ENCODE results near the gene OR9Q1. TPM values are rescaled to one million over a fixed set of nuclear protein-coding genes. Genes with fewer than 3 reads are reported as not detected.

The OR9Q1 gene
- total RNA-seq, 1 donor from 2014 or later: not detected

DNA sequence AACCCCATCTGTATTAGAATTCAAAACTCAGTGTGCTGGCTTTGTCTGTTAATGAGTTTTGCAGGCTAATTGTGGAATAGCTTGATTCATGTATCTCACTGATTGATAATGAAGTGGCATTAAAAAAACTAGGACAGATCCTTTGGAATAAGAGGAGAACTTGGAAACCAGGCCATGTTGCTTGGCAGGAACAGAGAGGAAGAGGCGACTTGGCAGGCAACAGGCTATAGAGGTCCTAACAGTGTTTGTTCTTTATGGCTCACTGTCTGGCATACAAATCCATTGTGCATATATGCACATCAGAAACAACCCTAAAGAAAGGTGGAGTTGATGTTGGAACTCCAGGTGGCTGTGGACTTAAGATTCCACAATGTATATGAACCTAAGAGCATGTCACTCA is 119.1 kb downstream of the OR9Q1 start:
- H3K9me3 ChIP-seq (ENCODE audit: low read depth): no peaks in the 10 kb centered on the region
- H3K27me3 Mint-ChIP-seq (ENCODE audit: insufficient read depth, low read depth): peaks cover 2% of the 10 kb centered on the region
- H3K27ac ChIP-seq: no peak overlapping the region
- no peaks in the 10 kb centered on the region for H3K4me1 ChIP-seq
- H3K4me3 ChIP-seq: no peak overlapping the region
- no peaks in the 10 kb centered on the region for H3K36me3 ChIP-seq
- TF ChIP-seq EZH2phosphoT487 (IDR thresholded peaks at IDR 0.05) (no peak), EZH2 (IDR thresholded peaks at IDR 0.05) (no peak), CTCF (IDR thresholded peaks at IDR 0.05) (no peak)
- no peak overlapping the region for H3K9ac ChIP-seq
- H3F3A ChIP-seq (ENCODE audit: low read depth): no peaks in the 10 kb centered on the region
- H3K79me2 ChIP-seq (ENCODE audit: low read depth): no peaks in the 10 kb centered on the region
- H4K20me1 ChIP-seq (ENCODE audit: low read depth): no peaks in the 10 kb centered on the region
- no peak overlapping the region for H2AFZ ChIP-seq (replicated peaks)
- H3K27ac Mint-ChIP-seq: no peak overlapping the region
- H3K27me3 ChIP-seq: no peaks in the 10 kb centered on the region
- H3K4me2 ChIP-seq: no peak overlapping the region
- no peaks in the 10 kb centered on the region for H3K4me1 Mint-ChIP-seq
- no peaks in the 10 kb centered on the region for H3K9me3 Mint-ChIP-seq
- no peak overlapping the region for H3K4me3 Mint-ChIP-seq
- DNase-seq (ENCODE audit: low spot score): no peak
- no peaks in the 10 kb centered on the region for H3K36me3 Mint-ChIP-seq

GRCh38 chr11:58152781-58153180 is 129.1 kb downstream of the OR9Q1 start:
- H3F3A ChIP-seq (ENCODE audit: low read depth): no peaks in the 10 kb centered on the region
- H3K4me1 ChIP-seq: no peaks in the 10 kb centered on the region
- Mint-ChIP-seq H3K4me3 (no peak overlapping the region), H3K36me3 (no peaks in the 10 kb centered on the region), H3K9me3 (no peaks in the 10 kb centered on the region), H3K27me3 (ENCODE audit: insufficient read depth, low read depth) (peaks cover 2% of the 10 kb centered on the region), H3K27ac (no peak overlapping the region), H3K4me1 (no peaks in the 10 kb centered on the region)
- H3K4me2 ChIP-seq: no peak overlapping the region
- H3K9ac ChIP-seq: no peak overlapping the region
- H3K79me2 ChIP-seq (ENCODE audit: low read depth): no peaks in the 10 kb centered on the region
- no peaks in the 10 kb centered on the region for H4K20me1 ChIP-seq (ENCODE audit: low read depth)
- H3K27ac ChIP-seq: no peak overlapping the region
- no peaks in the 10 kb centered on the region for H3K9me3 ChIP-seq (ENCODE audit: low read depth)
- no peak for TF ChIP-seq EZH2phosphoT487 (IDR thresholded peaks at IDR 0.05)
- TF ChIP-seq CTCF (IDR thresholded peaks at IDR 0.05): no peak
- no peak for TF ChIP-seq EZH2 (IDR thresholded peaks at IDR 0.05)
- no peak overlapping the region for H2AFZ ChIP-seq (replicated peaks)
- H3K4me3 ChIP-seq: no peak overlapping the region
- no peak for DNase-seq (ENCODE audit: low spot score)
- H3K27me3 ChIP-seq: no peaks in the 10 kb centered on the region
- H3K36me3 ChIP-seq: no peaks in the 10 kb centered on the region

- Histone ChIP-seq H3K4me2 (no peak overlapping the region), H3K79me2 (ENCODE audit: low read depth) (no peaks in the 10 kb centered on the region), H3K9ac (no peak overlapping the region), H3K4me3 (no peak overlapping the region), H4K20me1 (ENCODE audit: low read depth) (no peaks in the 10 kb centered on the region), H2AFZ (replicated peaks) (no peak overlapping the region), H3K4me1 (no peaks in the 10 kb centered on the region), H3K36me3 (no peaks in the 10 kb centered on the region), H3K27me3 (no peaks in the 10 kb centered on the region), H3K9me3 (ENCODE audit: low read depth) (no peaks in the 10 kb centered on the region), H3F3A (ENCODE audit: low read depth) (no peaks in the 10 kb centered on the region), H3K27ac (no peak overlapping the region)
- no peak overlapping the region for H3K27ac Mint-ChIP-seq
- H3K4me3 Mint-ChIP-seq: no peak overlapping the region
- peaks cover 4% of the 10 kb centered on the region for H3K27me3 Mint-ChIP-seq (ENCODE audit: insufficient read depth, low read depth)
- DNase-seq (ENCODE audit: low spot score): no peak
- no peaks in the 10 kb centered on the region for H3K4me1 Mint-ChIP-seq
- no peaks in the 10 kb centered on the region for H3K36me3 Mint-ChIP-seq
- TF ChIP-seq EZH2 (IDR thresholded peaks at IDR 0.05): no peak
- no peak for TF ChIP-seq CTCF (IDR thresholded peaks at IDR 0.05)
- no peak for TF ChIP-seq EZH2phosphoT487 (IDR thresholded peaks at IDR 0.05)
- H3K9me3 Mint-ChIP-seq: no peaks in the 10 kb centered on the region
These were observed 140.7 kb downstream of the OR9Q1 start for GRCh38 chr11:58164389-58164788.
